Lower leg skin (tissue), 4 donors: ENCODE measurements around the gene C19orf67. TPM values are rescaled to one million over a fixed set of nuclear protein-coding genes. Genes with fewer than 3 reads are reported as not detected.

Source experiments
- DNase-seq, 2 donors: peaks; one replicate each; pipeline ENCODE4 v3.0.0-alpha.2; 2019; ENCODE audit warnings: low spot score in 2 of 2
- H3K4me3 ChIP-seq: fragments of 200-600 bp; sonication (generic); 2 replicates; pipeline ENCODE4 v1.5.1; 2017; ENCODE audit warnings: mild to moderate bottlenecking, low read depth; ENCODE audit not compliant: poor library complexity, severe bottlenecking
- CTCF ChIP-seq, 3 donors: fragments of 450-650 bp; IDR thresholded peaks; one replicate each; pipeline ENCODE4 v1.5.1; 2016; ENCODE audit warnings: antibody characterized with exemption in 3 of 3, mild to moderate bottlenecking in 3 of 3, moderate library complexity in 2 of 3
- POLR2A ChIP-seq, 2 donors: fragments of 450-650 bp; IDR thresholded peaks; one replicate each; pipeline ENCODE4 v1.6.1; 2016 to 2017; ENCODE audit warnings: antibody characterized with exemption in 2 of 2, mild to moderate bottlenecking in 1 of 2, moderate library complexity in 1 of 2
- WGBS, 2 donors: methylation state at CpG; one replicate each; pipeline ENCODE4 v1.1.5; 2018; 5-methylcytosine and 5-hydroxymethylcytosine counted together
- intact Hi-C: fragments of 100-400 bp; cut with DNase I; formaldehyde crosslinking; loops from one replicate; pipeline ENCODE4 v1.15.0; 2023; ENCODE audit warnings: low total_unique reads
- total RNA-seq, 4 donors: library from RNA; depleted of rRNA; stranded (reverse); fragments of >200 nt; gene quantifications; one replicate each; pipeline ENCODE4 v1.1.0, GENCODE V29; 2016

C19orf67 gene
- total RNA-seq, 4 donors from 2014 or later: not detected

GRCh38 chr19:14106840-14107239 is 21.3 kb upstream of the C19orf67 start:
- TF ChIP-seq CTCF (IDR thresholded peaks at IDR 0.05) (no peak), POLR2A (IDR thresholded peaks at IDR 0.05) (no peak)
- no peak overlapping the region for H3K4me3 ChIP-seq
- DNase-seq: no peak
- WGBS, 2 donors: 86 to 92% methylated on average over 12 to 15 of the region's 16 CpGs
- intact Hi-C loops: no loop called here

- intact Hi-C loops: no loop called here
- DNase-seq: no peak
- WGBS, 2 donors: 88 to 96% methylated on average over 8 of the region's 8 CpGs
- H3K4me3 ChIP-seq: no peak overlapping the region
- TF ChIP-seq CTCF (IDR thresholded peaks at IDR 0.05) (no peak), POLR2A (IDR thresholded peaks at IDR 0.05) (no peak)
Measured at GRCh38 chr19:14105680-14106079, 20.1 kb upstream of the C19orf67 start.

GRCh38 chr19:14103310-14103709 is 17.7 kb upstream of the C19orf67 start:
- WGBS, 2 donors: 91 to 100% methylated on average over 1 of the region's 1 CpG
- TF ChIP-seq CTCF (IDR thresholded peaks at IDR 0.05): no peak
- TF ChIP-seq POLR2A (IDR thresholded peaks at IDR 0.05): no peak
- intact Hi-C loops: no loop called here
- H3K4me3 ChIP-seq: no peak overlapping the region
- DNase-seq: no peak

GRCh38 chr19:14102756-14103155 is 17.2 kb upstream of the C19orf67 start:
- DNase-seq: no peak

GRCh38 chr19:14102102-14102696 is 16.6 kb upstream of the C19orf67 start:
- H3K4me3 ChIP-seq: no peak overlapping the region
- intact Hi-C loops: no loop called here
- WGBS, 2 donors: 65 to 74% methylated on average over 11 of the region's 11 CpGs
- TF ChIP-seq CTCF (IDR thresholded peaks at IDR 0.05): no peak
- no peak for TF ChIP-seq POLR2A (IDR thresholded peaks at IDR 0.05)
- no peak for DNase-seq

More at GRCh38 chr19:14102756-14103155, 17.2 kb upstream of the C19orf67 start:
- TF ChIP-seq POLR2A (IDR thresholded peaks at IDR 0.05): no peak
- TF ChIP-seq CTCF (IDR thresholded peaks at IDR 0.05): no peak
- 90 to 93% methylated on average over 10 of the region's 10 CpGs for WGBS, 2 donors
- no peak overlapping the region for H3K4me3 ChIP-seq
- intact Hi-C loops: no loop called here

GRCh38 chr19:14101003-14101545 is 15.5 kb upstream of the C19orf67 start:
- intact Hi-C loops: no loop called here
- WGBS, 2 donors: 87 to 93% methylated on average over 5 to 6 of the region's 6 CpGs

More at GRCh38 chr19:14101003-14101545, 15.5 kb upstream of the C19orf67 start:
- TF ChIP-seq CTCF (IDR thresholded peaks at IDR 0.05) (no peak), POLR2A (IDR thresholded peaks at IDR 0.05) (no peak)
- DNase-seq: no peak
- no peak overlapping the region for H3K4me3 ChIP-seq
